GM10248 (cell line): Measurements from ENCODE around the gene GRM3.

ENCODE experiments used
- CTCF ChIA-PET: fragments of 300-600 bp; sonication (Branson Sonifier 250); formaldehyde crosslinking; extraction: SDS; loops from one replicate; lab custom pipeline; 2021; ENCODE audit warnings: antibody characterized with exemption; lab: Yijun Ruan, JAX
- POLR2A ChIA-PET: fragments of 350-650 bp; sonication (Branson Sonifier 250); formaldehyde crosslinking; extraction: SDS; loops from one replicate; lab custom pipeline; 2020; ENCODE audit warnings: antibody characterized with exemption; lab: Yijun Ruan, JAX
- DNase-seq: peaks from one replicate; pipeline ENCODE4 v3.0.0; 2012; ENCODE audit errors: extremely low spot score
- TF ChIP-seq, protein P1 (sequence below): IDR thresholded peaks from 2 replicates; pipeline ENCODE4 v1.5.1; 2012; ENCODE audit warnings: mild to moderate bottlenecking, low read depth; ENCODE audit errors: extremely low read depth, missing control alignments, control extremely low read depth

GRM3 gene

DNA sequence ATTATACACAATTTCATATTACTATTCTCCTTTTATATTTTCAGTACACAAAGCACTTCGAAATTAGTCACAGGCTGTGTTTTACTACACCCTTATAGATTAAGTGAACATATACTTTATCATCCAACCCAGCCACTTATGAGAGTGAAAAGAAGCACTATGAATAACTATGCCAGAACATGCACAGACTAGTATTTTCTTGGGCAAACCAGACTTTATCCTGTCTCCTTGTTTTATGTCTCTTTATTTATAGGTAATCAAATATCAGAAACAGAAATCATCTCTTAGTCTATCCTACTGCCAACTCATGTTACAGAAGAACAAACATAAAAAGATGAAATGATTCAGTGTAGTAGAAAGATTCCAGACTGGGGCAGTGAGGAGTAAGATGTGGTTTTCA lies 171.8 kb downstream of the GRM3 start:
- DNase-seq = no peak
- TF ChIP-seq, protein P1, sequence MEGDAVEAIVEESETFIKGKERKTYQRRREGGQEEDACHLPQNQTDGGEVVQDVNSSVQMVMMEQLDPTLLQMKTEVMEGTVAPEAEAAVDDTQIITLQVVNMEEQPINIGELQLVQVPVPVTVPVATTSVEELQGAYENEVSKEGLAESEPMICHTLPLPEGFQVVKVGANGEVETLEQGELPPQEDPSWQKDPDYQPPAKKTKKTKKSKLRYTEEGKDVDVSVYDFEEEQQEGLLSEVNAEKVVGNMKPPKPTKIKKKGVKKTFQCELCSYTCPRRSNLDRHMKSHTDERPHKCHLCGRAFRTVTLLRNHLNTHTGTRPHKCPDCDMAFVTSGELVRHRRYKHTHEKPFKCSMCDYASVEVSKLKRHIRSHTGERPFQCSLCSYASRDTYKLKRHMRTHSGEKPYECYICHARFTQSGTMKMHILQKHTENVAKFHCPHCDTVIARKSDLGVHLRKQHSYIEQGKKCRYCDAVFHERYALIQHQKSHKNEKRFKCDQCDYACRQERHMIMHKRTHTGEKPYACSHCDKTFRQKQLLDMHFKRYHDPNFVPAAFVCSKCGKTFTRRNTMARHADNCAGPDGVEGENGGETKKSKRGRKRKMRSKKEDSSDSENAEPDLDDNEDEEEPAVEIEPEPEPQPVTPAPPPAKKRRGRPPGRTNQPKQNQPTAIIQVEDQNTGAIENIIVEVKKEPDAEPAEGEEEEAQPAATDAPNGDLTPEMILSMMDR = no peak
- ChIA-PET POLR2A (interaction anchor here (0.6 kb wide), 1 partner anchor 324 kb away, joined by 3 read pairs; no protein-coding TSS in a partner anchor), CTCF (interaction anchor here (0.6 to 8.1 kb wide), 37 partner anchors 9 to 345 kb away, joined by 3 to 158 read pairs (median 5); no protein-coding TSS in a partner anchor)

DNA sequence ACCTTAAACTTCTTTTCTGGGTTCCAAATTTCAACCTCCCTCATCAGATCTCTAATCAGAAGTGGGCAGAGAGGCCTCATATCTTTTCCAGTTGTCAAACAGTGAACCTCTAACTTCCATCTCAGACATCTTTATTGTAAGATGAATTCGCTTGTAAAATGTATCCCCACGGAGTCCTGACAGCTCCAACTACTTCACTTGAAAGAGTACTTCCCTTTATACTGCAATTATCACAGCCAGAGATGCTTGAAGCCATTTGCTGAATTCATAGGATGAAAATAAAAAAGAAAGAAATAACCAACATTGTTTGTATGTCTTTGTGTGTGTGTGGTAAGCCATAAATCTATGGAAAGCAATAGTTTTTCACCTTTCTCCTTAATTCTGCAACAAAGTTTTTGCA lies 175.2 kb downstream of the GRM3 start:
- CTCF ChIA-PET = interaction anchor here (1.8 kb wide), 2 partner anchors 7 to 13 kb away, joined by 6 to 7 read pairs; no protein-coding TSS in a partner anchor
- DNase-seq = no peak
- TF ChIP-seq, protein P1 = no peak
- POLR2A ChIA-PET = no interaction called here

DNA sequence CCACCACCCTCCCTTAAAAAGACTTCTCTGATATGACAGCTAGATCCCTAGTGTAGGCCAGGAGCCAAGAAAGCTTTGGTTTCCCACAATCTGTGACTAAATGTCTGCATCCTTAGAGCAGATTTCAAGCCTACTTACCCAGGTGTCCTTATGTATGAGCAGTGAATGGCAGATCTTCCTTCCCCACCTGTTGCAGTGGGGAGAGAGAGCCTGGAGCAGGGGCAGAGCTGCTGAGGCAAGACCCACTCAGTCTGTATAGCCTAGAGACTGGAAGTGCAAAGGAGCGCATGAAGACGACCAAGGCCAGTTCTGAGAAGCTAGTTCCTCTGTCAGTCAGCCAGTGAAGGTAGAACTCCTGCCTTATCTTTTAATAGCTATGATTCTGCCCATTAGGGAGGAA lies 180.1 kb downstream of the GRM3 start:
- no peak for DNase-seq
- POLR2A ChIA-PET = no interaction called here
- CTCF ChIA-PET = interaction anchor here (1.2 to 5.9 kb wide), 4 partner anchors 10 to 157 kb away, joined by 3 to 55 read pairs (median 4); no protein-coding TSS in a partner anchor
- TF ChIP-seq, protein P1 = no peak

DNA sequence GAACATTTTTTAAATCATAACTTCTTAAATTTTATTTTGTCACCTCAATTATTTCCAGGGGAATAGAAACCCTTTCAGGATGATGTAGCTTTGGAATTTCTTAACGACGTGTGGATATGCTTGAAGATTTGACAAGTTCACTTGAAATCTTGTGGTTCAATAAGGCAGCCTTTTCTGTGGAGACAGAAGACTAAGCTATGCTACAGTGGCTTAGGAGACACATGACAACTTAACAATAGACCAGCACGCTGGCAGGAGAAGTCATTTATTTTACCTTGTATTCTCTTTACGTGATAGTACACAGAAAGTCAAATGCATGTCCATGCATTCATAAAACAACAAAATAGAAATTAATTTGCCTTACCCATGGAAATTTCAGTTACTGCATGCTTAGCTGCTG lies 181.6 kb downstream of the GRM3 start:
- TF ChIP-seq, protein P1 = no peak
- ChIA-PET CTCF (interaction anchor here (0.7 to 5.9 kb wide), 4 partner anchors 7 to 302 kb away, joined by 3 to 55 read pairs (median 4); no protein-coding TSS in a partner anchor), POLR2A (no interaction called here)
- no peak for DNase-seq

DNA sequence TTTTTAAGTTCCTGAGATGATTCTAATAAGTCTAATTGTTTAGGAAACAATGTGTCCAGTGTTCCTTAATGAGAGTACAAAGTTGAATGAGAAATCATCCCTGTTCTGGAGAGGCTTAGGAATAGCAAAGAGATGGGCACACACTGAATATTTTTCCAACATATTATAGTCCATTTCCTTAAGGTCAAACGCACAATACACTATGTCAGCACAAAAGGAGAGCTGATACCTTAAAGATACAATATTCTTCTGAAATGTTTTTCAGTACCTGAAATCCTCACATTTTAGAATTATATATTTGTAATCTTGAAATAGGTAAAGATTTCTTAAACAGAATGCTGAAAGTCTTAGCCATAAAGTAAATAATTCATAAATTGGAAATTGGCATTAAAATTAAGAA lies 183.2 kb downstream of the GRM3 start:
- ChIA-PET POLR2A (no interaction called here), CTCF (interaction anchor here (1.8 to 5.9 kb wide), 2 partner anchors 9 to 14 kb away, joined by 6 to 55 read pairs; no protein-coding TSS in a partner anchor)
- TF ChIP-seq, protein P1 = no peak
- DNase-seq = no peak

DNA sequence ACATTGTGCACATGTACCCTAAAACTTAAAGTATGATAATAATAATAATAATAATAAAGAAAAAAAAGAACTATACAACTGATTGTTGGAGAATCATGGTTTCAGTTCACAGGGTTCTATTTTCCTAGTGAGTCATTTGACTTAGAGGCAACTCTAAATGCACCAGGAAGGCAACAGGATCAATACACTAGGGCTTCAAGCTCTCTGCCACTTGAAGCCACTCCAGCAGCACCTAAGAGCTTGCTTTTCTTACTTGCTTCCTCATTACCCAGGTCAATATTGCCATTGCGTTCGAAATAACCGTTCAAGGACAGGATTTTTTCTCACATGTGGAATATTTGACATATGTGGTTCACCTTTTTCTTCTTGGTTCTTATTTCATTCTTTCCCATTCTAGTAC lies 189.7 kb downstream of the GRM3 start:
- CTCF ChIA-PET = interaction anchor here (2.6 kb wide), 1 partner anchor 19 kb away, joined by 12 read pairs; no protein-coding TSS in a partner anchor
- TF ChIP-seq, protein P1 = no peak
- no peak for DNase-seq
- POLR2A ChIA-PET = no interaction called here

DNA sequence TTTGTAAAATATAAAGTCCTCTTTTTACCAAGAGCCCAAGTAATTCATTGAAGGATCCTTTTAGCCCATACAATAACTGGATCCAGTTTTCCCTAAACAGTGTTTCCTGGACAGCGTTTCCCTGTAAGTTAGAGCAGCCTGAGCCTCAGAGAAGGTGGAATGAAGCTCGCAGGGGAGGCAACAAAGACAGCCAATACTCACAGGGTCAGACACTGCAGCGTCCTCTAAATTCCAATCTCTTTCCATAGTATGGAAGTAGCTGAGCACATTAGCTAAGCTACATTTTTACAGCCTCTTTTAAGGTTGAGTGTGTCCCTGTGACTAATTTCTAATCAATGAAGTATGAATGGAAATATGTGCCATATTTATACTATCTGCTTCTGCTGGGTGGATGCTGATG lies 193.5 kb downstream of the GRM3 start:
- ChIA-PET CTCF (interaction anchor here (1.3 to 1.9 kb wide), 3 partner anchors 11 to 22 kb away, joined by 4 to 5 read pairs (median 4); no protein-coding TSS in a partner anchor), POLR2A (no interaction called here)
- no peak for DNase-seq
- TF ChIP-seq, protein P1 = no peak
